Loucy (cell line): ENCODE measurements around the gene IFT88.

Experiments used
- EZH2phosphoT487 ChIP-seq: fragments of 200-600 bp; IDR thresholded peaks from 2 replicates; pipeline ENCODE4 v1.6.1; 2018; ENCODE audit warnings: antibody characterized with exemption, mild to moderate bottlenecking, moderate library complexity, borderline replicate concordance
- TF ChIP-seq, protein P1 (sequence below): fragments of 200-600 bp; sonication (generic); conservative IDR thresholded peaks from 2 replicates; pipeline ENCODE4 v1.5.1; 2014; ENCODE audit warnings: mild to moderate bottlenecking, antibody characterized with exemption, low read length

DNA sequence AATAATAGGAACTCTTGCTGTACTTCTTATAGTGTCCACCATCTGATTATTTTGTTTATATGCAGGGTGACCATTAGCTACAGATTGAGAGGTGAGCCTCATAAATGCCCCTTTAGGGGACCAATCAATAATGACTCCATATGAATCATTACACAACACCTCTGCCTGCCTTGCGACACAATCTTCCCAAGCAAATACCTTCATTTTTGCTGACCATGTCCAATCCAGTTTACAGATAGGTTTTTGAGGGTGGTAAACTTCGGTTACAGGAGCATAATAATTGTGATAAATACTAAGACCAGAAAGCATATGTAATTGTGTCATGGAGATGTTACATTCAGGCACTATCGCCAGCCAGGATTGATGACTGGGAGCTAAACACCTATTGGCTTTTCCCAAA is 112.9 kb downstream of the IFT88 start:
- TF ChIP-seq, protein P1, sequence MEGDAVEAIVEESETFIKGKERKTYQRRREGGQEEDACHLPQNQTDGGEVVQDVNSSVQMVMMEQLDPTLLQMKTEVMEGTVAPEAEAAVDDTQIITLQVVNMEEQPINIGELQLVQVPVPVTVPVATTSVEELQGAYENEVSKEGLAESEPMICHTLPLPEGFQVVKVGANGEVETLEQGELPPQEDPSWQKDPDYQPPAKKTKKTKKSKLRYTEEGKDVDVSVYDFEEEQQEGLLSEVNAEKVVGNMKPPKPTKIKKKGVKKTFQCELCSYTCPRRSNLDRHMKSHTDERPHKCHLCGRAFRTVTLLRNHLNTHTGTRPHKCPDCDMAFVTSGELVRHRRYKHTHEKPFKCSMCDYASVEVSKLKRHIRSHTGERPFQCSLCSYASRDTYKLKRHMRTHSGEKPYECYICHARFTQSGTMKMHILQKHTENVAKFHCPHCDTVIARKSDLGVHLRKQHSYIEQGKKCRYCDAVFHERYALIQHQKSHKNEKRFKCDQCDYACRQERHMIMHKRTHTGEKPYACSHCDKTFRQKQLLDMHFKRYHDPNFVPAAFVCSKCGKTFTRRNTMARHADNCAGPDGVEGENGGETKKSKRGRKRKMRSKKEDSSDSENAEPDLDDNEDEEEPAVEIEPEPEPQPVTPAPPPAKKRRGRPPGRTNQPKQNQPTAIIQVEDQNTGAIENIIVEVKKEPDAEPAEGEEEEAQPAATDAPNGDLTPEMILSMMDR: no peak
- TF ChIP-seq EZH2phosphoT487: no peak
